H9 (cell line): ENCODE results near the gene SPATA46. TPM values are rescaled to one million over a fixed set of nuclear protein-coding genes. Genes with fewer than 3 reads are reported as not detected.

Experiments
- DNase-seq: peaks from one replicate; pipeline ENCODE4 v3.0.0-alpha.2; 2017
- H2AFZ ChIP-seq: one replicate; pipeline ENCODE4 v1.6.1; 2013; ENCODE audit warnings: mild to moderate bottlenecking, low read length, control low read depth, moderate library complexity
- H2AK5ac ChIP-seq: 2 replicates; pipeline ENCODE4 v1.6.1; 2013; ENCODE audit warnings: low read length, control low read depth, mixed read lengths; ENCODE audit not compliant: insufficient read length
- H2BK120ac ChIP-seq: one replicate; pipeline ENCODE4 v1.6.1; 2013; ENCODE audit warnings: low read depth, mild to moderate bottlenecking, low read length, control low read depth, inconsistent platforms; ENCODE audit not compliant: poor library complexity, severe bottlenecking
- H2BK12ac ChIP-seq: 2 replicates; pipeline ENCODE4 v1.6.1; 2013; ENCODE audit warnings: low read length, control low read depth, mixed read lengths, low read depth; ENCODE audit not compliant: insufficient read length
- H2BK15ac ChIP-seq: 2 replicates; pipeline ENCODE4 v1.6.1; 2013; ENCODE audit warnings: low read depth, low read length, control low read depth
- H2BK20ac ChIP-seq: one replicate; pipeline ENCODE4 v1.6.1; 2013; ENCODE audit warnings: low read depth, mild to moderate bottlenecking, low read length, control low read depth, inconsistent platforms; ENCODE audit not compliant: poor library complexity, severe bottlenecking
- H2BK5ac ChIP-seq: 2 replicates; pipeline ENCODE4 v1.6.1; 2013; ENCODE audit warnings: low read length, control low read depth, mixed read lengths; ENCODE audit not compliant: insufficient read length
- H3K14ac ChIP-seq: 2 replicates; pipeline ENCODE4 v1.6.1; 2013; ENCODE audit warnings: low read length, control low read depth; ENCODE audit not compliant: insufficient read depth
- H3K18ac ChIP-seq: 2 replicates; pipeline ENCODE4 v1.6.1; 2013; ENCODE audit warnings: low read depth, mild to moderate bottlenecking, mixed read lengths, low read length, control low read depth; ENCODE audit not compliant: insufficient read length
- H3K23ac ChIP-seq: 2 replicates; pipeline ENCODE4 v1.6.1; 2013; ENCODE audit warnings: low read length, control low read depth, mixed read lengths, low read depth; ENCODE audit not compliant: insufficient read length
- H3K23me2 ChIP-seq: 2 replicates; pipeline ENCODE4 v1.6.1; 2013; ENCODE audit warnings: low read depth, mild to moderate bottlenecking, mixed read lengths, low read length, control low read depth; ENCODE audit not compliant: insufficient read length, poor library complexity, severe bottlenecking
- H3K27ac ChIP-seq: 2 replicates; pipeline ENCODE4 v1.5.1; 2013; ENCODE audit warnings: low read length, control low read depth, mixed read lengths, low read depth; ENCODE audit not compliant: insufficient read length
- H3K27me3 ChIP-seq: 2 replicates; pipeline ENCODE4 v1.6.1; 2013; ENCODE audit warnings: low read length, control low read depth, inconsistent platforms; ENCODE audit not compliant: insufficient read depth
- H3K4ac ChIP-seq: 2 replicates; pipeline ENCODE4 v1.6.1; 2013; ENCODE audit warnings: low read depth, mild to moderate bottlenecking, control low read depth, inconsistent platforms, low read length, moderate library complexity
- H3K4me1 ChIP-seq: 2 replicates; pipeline ENCODE4 v1.6.1; 2013; ENCODE audit warnings: low read length, control low read depth, inconsistent platforms; ENCODE audit not compliant: insufficient read depth
- H3K4me2 ChIP-seq: 2 replicates; pipeline ENCODE4 v1.6.1; 2013; ENCODE audit warnings: low read length, control low read depth, mixed read lengths; ENCODE audit not compliant: insufficient read length, insufficient read depth
- H3K56ac ChIP-seq: 2 replicates; pipeline ENCODE4 v1.6.1; 2013; ENCODE audit warnings: low read depth, mild to moderate bottlenecking, mixed read lengths, low read length, control low read depth; ENCODE audit not compliant: insufficient read length
- H3K79me1 ChIP-seq: 2 replicates; pipeline ENCODE4 v1.6.1; 2013; ENCODE audit warnings: low read depth, mild to moderate bottlenecking, moderate library complexity, low read length, control low read depth, inconsistent platforms; ENCODE audit not compliant: insufficient read depth, poor library complexity, severe bottlenecking
- H3K79me2 ChIP-seq: 2 replicates; pipeline ENCODE4 v1.6.1; 2013; ENCODE audit warnings: low read length, control low read depth, inconsistent platforms; ENCODE audit not compliant: insufficient read depth
- H3K9ac ChIP-seq: 2 replicates; pipeline ENCODE4 v1.6.1; 2013; ENCODE audit warnings: low read length, control low read depth, mixed read lengths; ENCODE audit not compliant: insufficient read length; ENCODE audit errors: extremely low read depth
- H3K9me3 ChIP-seq: one replicate; pipeline ENCODE4 v1.6.1; 2013; ENCODE audit warnings: low read depth, low read length, inconsistent platforms; ENCODE audit not compliant: control insufficient read depth
- H3T11ph ChIP-seq: one replicate; pipeline ENCODE4 v1.6.1; 2013; ENCODE audit warnings: mild to moderate bottlenecking, low read length, control low read depth, inconsistent platforms
- H4K20me1 ChIP-seq: one replicate; pipeline ENCODE4 v1.6.1; 2013; ENCODE audit not compliant: control insufficient read depth, insufficient read length, insufficient read depth
- H4K5ac ChIP-seq: 2 replicates; pipeline ENCODE4 v1.6.1; 2013; ENCODE audit warnings: low read depth, mild to moderate bottlenecking, mixed read lengths, low read length, control low read depth; ENCODE audit not compliant: insufficient read length
- H4K8ac ChIP-seq: replicated peaks from 2 replicates; pipeline ENCODE4 v1.6.1; 2013; ENCODE audit warnings: low read length, control low read depth, mixed read lengths, low read depth; ENCODE audit not compliant: insufficient read length
- H4K91ac ChIP-seq: 2 replicates; pipeline ENCODE4 v1.6.1; 2013; ENCODE audit warnings: low read depth, mild to moderate bottlenecking, moderate library complexity, mixed read lengths, low read length, control low read depth; ENCODE audit not compliant: insufficient read length
- H3K27ac Mint-ChIP-seq, 3 experiments: 2 replicates in 2 of 3; 3 replicates in 1 of 3; pipeline ENCODE4 v1.8.0; 2020 to 2021; ENCODE audit warnings: mixed read lengths in 3 of 3, mild to moderate bottlenecking in 1 of 3, moderate library complexity in 1 of 3
- H3K27me3 Mint-ChIP-seq: 2 replicates; pipeline ENCODE4 v1.8.0; 2021; ENCODE audit warnings: low read depth, mild to moderate bottlenecking, moderate library complexity, mixed read lengths
- H3K36me3 Mint-ChIP-seq, 3 experiments: 2 replicates in 2 of 3; 3 replicates in 1 of 3; pipeline ENCODE4 v1.8.0; 2020 to 2021; ENCODE audit warnings: low read depth in 3 of 3, mixed read lengths in 3 of 3; ENCODE audit not compliant: insufficient read depth in 1 of 3
- H3K4me1 Mint-ChIP-seq, 2 experiments: 2 replicates each; pipeline ENCODE4 v1.8.0; 2020; ENCODE audit warnings: mixed read lengths in 2 of 2
- H3K4me3 Mint-ChIP-seq, 2 experiments: 2 replicates in 1 of 2; 3 replicates in 1 of 2; pipeline ENCODE4 v1.8.0; 2020 to 2021; ENCODE audit warnings: mild to moderate bottlenecking in 2 of 2, mixed read lengths in 2 of 2, moderate library complexity in 1 of 2
- H3K9me3 Mint-ChIP-seq, 2 experiments: 2 replicates in 1 of 2; 3 replicates in 1 of 2; pipeline ENCODE4 v1.8.0; 2020; ENCODE audit warnings: mild to moderate bottlenecking in 2 of 2, mixed read lengths in 2 of 2, moderate library complexity in 1 of 2
- CTCF ChIP-seq: fragments of 200-600 bp; sonication (generic); conservative IDR thresholded peaks from 3 replicates; pipeline ENCODE4 v1.8.0; 2021; ENCODE audit warnings: antibody characterized with exemption, mild to moderate bottlenecking
- WGBS: extraction: QIAGEN DNeasy Blood & Tissue Kit; methylation state at CpG from one replicate; pipeline ENCODE4 v1.1.7; 2013; ENCODE audit warnings: missing lambda C conversion rate, low lambda C conversion rate, mixed read lengths; ENCODE audit not compliant: insufficient read length; ENCODE audit errors: extremely low coverage; 5-methylcytosine and 5-hydroxymethylcytosine counted together
- total RNA-seq: library from RNA; stranded (reverse); gene quantifications from 2 replicates; pipeline ENCODE4 v1.2.1, GENCODE V29; 2021

SPATA46 gene
- total RNA-seq, 1 experiment from 2014 or later: not detected

GRCh38 chr1:162422662-162423375 is 46.2 kb upstream of the SPATA46 start:
- no peaks in the 10 kb centered on the region for H3K4me1 Mint-ChIP-seq
- Histone ChIP-seq H2AK5ac (no peak overlapping the region), H2BK5ac (no peak overlapping the region), H4K91ac (no peak overlapping the region), H3K9ac (no peak overlapping the region), H3K23ac (no peak overlapping the region), H3K79me1 (no peaks in the 10 kb centered on the region), H3K4ac (no peak overlapping the region), H3K4me1 (no peaks in the 10 kb centered on the region), H4K5ac (no peak overlapping the region), H2BK15ac (no peak overlapping the region), H2BK120ac (no peak overlapping the region), H3K27me3 (no peaks in the 10 kb centered on the region), H2BK12ac (no peak overlapping the region), H3K79me2 (no peaks in the 10 kb centered on the region), H4K8ac (no peak overlapping the region), H2BK20ac (no peak overlapping the region), H3K56ac (no peak overlapping the region), H3K23me2 (no peaks in the 10 kb centered on the region), H4K20me1 (no peaks in the 10 kb centered on the region), H3K4me2 (no peak overlapping the region), H3K18ac (no peak overlapping the region), H3K27ac (no peak overlapping the region), H3K9me3 (no peaks in the 10 kb centered on the region), H3T11ph (no peak overlapping the region), H2AFZ (no peak overlapping the region), H3K14ac (no peak overlapping the region)
- no peak overlapping the region for H3K4me3 Mint-ChIP-seq
- peaks cover 2 to 10% of the 10 kb centered on the region in 2 experiments; a peak in 3 of 5 replicates for H3K9me3 Mint-ChIP-seq
- H3K27ac Mint-ChIP-seq: no peak overlapping the region
- no peaks in the 10 kb centered on the region for H3K36me3 Mint-ChIP-seq
- no CpG with 5 or more reads among the region's 10 CpGs for WGBS
- no peak for TF ChIP-seq CTCF
- H3K27me3 Mint-ChIP-seq: peaks cover 2% of the 10 kb centered on the region; the same call in 1 of the 2 replicates
- no peak for DNase-seq
